HTERT RPE-1 (cell line): Measurements from ENCODE around the gene NABP1.

Source experiments
- in situ Hi-C: fragments of 300-500 bp; cut with MboI; formaldehyde crosslinking; loops from 4 replicates; pipeline ENCODE4 v1.14.3; 2020; ENCODE audit warnings: low sequenced_read_pairs

The NABP1 gene

GRCh38 chr2:191703079-191703725, 25.3 kb downstream of the NABP1 start:
- in situ Hi-C loops, result no loop called here

DNA sequence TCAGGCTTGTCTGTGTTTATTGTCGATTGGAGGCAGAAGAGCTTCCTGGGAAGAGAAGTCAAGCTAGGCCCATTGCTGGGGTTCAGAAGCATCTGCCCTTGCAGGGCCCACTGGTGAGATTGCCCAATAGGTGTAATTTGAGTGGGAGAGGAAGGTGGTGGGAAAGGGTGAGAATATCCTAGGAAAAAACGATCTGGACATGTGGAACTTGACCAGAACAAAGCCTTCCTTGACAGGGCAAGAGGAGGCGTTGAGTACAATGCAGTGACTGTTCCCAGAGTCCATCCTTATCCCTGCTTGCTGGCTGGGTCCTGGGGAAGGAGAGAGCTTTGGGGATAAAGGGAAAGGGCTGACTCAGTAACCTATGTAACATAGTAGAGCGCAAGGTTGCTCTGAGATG, 27.1 kb downstream of the NABP1 start:
- in situ Hi-C loops, result no loop called here

GRCh38 chr2:191705701-191706100, 27.8 kb downstream of the NABP1 start:
- in situ Hi-C loops, result no loop called here

- in situ Hi-C loops, result no loop called here
Observed at GRCh38 chr2:191706791-191707190, 28.9 kb downstream of the NABP1 start.

- in situ Hi-C loops, result no loop called here
Observed at GRCh38 chr2:191707542-191707941, 29.6 kb downstream of the NABP1 start.

GRCh38 chr2:191710411-191710900, 32.5 kb downstream of the NABP1 start:
- in situ Hi-C loops, result no loop called here

GRCh38 chr2:191711621-191712020, 33.7 kb downstream of the NABP1 start:
- in situ Hi-C loops, result no loop called here

- in situ Hi-C loops, result no loop called here
Observed at GRCh38 chr2:191713837-191714236, 35.9 kb downstream of the NABP1 start.

DNA sequence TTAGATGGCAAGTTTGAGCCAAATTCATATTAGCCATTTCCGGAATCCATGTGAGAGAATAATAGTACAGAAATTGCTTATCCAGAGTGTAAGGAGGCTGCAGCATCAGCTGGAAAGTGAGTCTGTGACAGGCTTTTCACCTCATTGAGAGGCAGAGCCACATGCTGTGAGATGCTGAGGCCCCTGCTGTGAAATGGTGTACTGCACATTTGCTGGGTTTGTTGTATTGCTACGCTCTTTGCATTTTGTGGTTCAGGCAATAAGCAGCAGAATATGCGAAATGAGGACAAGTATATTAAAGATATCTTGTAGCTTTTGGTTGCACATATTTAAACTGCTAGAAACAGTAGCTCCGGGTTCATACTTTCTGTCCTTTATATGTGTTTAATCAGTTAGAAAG, 37.0 kb downstream of the NABP1 start:
- in situ Hi-C loops, result no loop called here

GRCh38 chr2:191715471-191715870, 37.5 kb downstream of the NABP1 start:
- in situ Hi-C loops, result no loop called here

GRCh38 chr2:191719261-191719660, 41.3 kb downstream of the NABP1 start:
- in situ Hi-C loops, result no loop called here

GRCh38 chr2:191719938-191720337, 42.0 kb downstream of the NABP1 start:
- in situ Hi-C loops, result no loop called here

DNA sequence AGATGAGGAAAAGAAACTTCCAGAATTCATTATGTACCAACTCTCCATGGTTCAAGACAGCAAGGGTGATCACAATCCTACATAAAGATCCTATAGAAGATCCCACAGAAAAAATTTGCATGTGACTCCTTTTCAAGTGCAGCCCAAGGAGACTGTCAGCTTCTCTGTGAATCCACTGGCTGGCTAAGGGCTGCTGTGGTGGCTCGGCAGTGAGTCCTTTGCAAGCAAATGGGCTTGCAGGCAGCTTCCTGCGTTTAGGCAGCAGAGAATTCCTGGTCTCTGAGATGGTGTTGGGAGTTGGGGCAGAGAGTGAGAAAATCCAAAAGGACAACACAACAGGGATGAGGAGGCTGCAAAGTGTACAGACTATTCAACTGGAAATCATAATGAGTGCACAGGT, 43.4 kb downstream of the NABP1 start:
- in situ Hi-C loops, result no loop called here

- in situ Hi-C loops, result no loop called here
Observed at GRCh38 chr2:191724015-191724414, 46.1 kb downstream of the NABP1 start.

- in situ Hi-C loops, result no loop called here
Observed at GRCh38 chr2:191728750-191729624, 51.1 kb downstream of the NABP1 start.

- in situ Hi-C loops, result no loop called here
Observed at GRCh38 chr2:191730263-191730662, 52.3 kb downstream of the NABP1 start.
